GM12891 (cell line): ENCODE results near the gene PFKFB3.

Experiments used
- PAX5 ChIP-seq: IDR thresholded peaks from 2 replicates; pipeline ENCODE4 v1.6.1; 2011; ENCODE audit warnings: low read length, moderate library complexity, mild to moderate bottlenecking; ENCODE audit not compliant: insufficient read depth, severe bottlenecking
- POLR2A ChIP-seq: IDR thresholded peaks from 2 replicates; pipeline ENCODE4 v1.6.1; 2011; ENCODE audit warnings: low read depth, low read length, control low read depth
- POLR2AphosphoS5 ChIP-seq: IDR thresholded peaks from 2 replicates; pipeline ENCODE4 v1.6.1; 2011; ENCODE audit warnings: low read depth, low read length, control low read depth
- SPI1 ChIP-seq: IDR thresholded peaks from 2 replicates; pipeline ENCODE4 v1.6.1; 2011; ENCODE audit warnings: low read depth, low read length, control low read depth
- TAF1 ChIP-seq: IDR thresholded peaks from 2 replicates; pipeline ENCODE4 v1.6.1; 2011; ENCODE audit warnings: low read depth, low read length, control low read depth

GRCh38 chr10:6208799-6209235 lies 6.1 kb downstream of the PFKFB3 start:
- TF ChIP-seq TAF1 (no peak), POLR2A (no peak), POLR2AphosphoS5 (no peak; the same call in 1 of the 2 replicates), SPI1 (no peak), PAX5 (no peak)
